ENCODE data around the gene TUBGCP3.

The TUBGCP3 gene

GRCh38 chr13:112481458-112481857, 106.5 kb downstream of the TUBGCP3 start:
- DNase-seq (ENCODE audit: low read depth, low spot score): no peak

DNA sequence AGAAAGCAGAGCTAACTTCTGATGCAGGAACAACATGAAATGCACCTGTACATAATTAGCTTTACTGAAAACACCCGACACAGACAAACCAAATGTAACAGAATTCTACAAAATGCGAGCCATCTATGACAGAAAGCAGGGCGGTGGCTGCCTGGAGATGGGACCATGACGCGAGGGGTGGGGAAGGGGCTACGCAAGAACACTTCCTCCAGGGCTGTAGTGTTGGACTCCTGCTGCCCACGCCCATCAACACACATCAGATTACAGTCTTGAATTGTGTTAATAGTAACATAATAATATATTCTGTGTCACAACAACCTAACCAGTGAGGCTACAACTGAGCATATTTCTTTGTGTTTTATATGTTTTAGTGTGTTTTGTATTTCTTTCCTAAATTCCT, 108.6 kb downstream of the TUBGCP3 start:
- no peak for DNase-seq (ENCODE audit: low read depth, low spot score)

GRCh38 chr13:112477070-112477619, 110.8 kb downstream of the TUBGCP3 start:
- no peak for DNase-seq (ENCODE audit: low read depth, low spot score)

- no peak for DNase-seq (ENCODE audit: low read depth, low spot score)
These were observed 112.1 kb downstream of the TUBGCP3 start for GRCh38 chr13:112475889-112476288.

DNA sequence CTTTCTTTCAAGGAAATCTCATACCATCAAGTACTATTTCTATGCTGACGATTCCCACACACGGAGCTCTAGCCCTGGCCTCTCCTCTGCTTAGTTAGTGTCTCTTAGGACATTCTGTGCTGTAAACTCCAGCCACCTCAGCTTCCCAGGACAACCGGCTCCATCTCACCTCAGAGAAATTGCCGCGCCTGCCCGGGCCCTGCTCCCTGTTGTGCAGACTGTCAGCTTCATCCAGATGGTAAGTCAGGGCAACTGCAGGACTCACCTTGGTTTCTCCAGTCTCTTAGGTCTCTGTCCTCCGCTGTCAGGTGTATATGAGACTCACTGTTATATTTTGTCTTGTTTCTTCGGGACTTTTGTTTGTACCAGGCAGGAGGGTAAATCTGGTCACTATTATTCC, 113.1 kb downstream of the TUBGCP3 start:
- DNase-seq (ENCODE audit: low read depth, low spot score): no peak

DNA sequence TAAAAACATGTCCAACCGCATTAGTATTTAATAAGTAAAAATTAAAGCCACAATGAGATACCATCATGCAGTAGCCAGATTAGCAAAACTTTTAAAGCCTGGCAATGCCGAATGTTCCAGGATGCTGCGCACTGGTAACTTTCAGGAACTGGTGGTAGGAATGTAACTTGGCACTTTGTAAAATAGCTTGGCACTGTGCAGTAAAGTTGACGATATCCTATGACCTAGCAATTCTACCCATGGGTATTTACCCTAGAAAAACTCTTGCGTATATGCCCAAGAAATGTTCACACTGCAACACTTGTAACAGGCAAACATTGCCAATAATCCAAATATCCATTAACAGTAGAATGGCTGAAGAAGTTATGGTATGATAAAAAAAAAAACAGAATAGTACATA, 114.1 kb downstream of the TUBGCP3 start:
- DNase-seq (ENCODE audit: low read depth, low spot score): no peak

GRCh38 chr13:112469071-112469745, 118.7 kb downstream of the TUBGCP3 start:
- DNase-seq (ENCODE audit: low read depth, low spot score): no peak

- no peak for DNase-seq (ENCODE audit: low read depth, low spot score)
These were observed 119.9 kb downstream of the TUBGCP3 start for GRCh38 chr13:112468069-112468468.

GRCh38 chr13:112467236-112467635, 120.7 kb downstream of the TUBGCP3 start:
- no peak for DNase-seq (ENCODE audit: low read depth, low spot score)

GRCh38 chr13:112466132-112467058, 121.6 kb downstream of the TUBGCP3 start:
- DNase-seq (ENCODE audit: low read depth, low spot score): no peak

DNA sequence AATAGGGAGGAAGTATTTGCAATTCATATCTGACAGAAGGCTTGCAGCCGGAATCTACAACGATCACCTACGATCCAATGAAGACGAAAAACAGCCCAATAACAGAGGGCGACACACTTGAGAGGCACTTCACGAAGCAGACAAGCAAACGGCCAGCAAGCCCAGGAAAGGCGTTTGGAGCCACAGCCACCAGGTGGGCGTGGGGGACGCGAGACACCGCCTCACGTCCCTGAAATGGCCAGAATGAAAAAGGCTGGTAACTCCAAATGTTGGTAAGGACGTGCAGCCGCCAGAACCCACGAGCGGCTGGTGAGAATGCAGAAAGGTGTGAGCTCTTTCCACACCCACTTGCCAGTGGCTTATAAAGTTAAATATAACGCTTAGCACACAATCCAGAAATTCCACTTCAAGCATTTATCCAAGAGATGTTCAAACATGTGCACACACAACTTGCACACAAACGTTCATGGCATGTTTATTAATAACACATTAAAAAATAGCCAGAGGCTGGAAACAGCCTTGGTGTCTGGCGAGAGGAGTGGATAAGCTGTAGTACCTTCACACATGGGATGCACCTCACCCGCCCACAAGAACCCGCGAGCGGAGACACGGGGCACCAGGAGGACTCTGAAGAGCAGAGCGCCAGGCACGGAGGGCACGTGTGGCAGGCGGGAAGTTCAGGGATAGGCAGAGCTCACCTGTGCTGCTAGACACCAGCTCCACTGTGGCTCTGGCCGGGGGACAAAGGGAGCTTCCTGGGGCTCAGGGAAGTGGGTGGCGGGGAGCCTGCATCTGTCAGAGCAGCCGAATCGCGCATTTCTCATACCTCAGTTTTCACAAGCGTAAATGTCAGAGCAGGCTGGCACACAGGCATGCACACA, 122.5 kb downstream of the TUBGCP3 start:
- DNase-seq (ENCODE audit: low read depth, low spot score): no peak

DNA sequence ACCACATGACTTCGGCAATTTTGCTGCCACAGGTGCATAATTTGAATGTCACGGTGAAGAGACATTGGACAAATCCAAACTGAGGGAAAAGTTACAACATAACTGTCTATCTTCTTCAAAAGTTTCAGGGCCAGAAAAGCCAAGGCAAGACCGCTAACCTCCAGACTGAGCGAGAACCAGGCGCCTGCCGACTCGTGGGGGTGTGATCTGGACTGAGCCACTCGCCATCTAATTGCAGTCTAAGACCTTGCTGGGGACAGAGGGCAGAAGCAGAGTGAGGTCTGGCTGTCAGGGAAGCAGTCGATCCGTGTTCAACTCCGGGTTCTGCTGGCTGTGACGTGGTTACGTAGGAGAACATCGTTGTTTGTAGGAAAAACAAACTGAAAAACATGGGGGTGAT, 123.2 kb downstream of the TUBGCP3 start:
- no peak for DNase-seq (ENCODE audit: low read depth, low spot score)

DNA sequence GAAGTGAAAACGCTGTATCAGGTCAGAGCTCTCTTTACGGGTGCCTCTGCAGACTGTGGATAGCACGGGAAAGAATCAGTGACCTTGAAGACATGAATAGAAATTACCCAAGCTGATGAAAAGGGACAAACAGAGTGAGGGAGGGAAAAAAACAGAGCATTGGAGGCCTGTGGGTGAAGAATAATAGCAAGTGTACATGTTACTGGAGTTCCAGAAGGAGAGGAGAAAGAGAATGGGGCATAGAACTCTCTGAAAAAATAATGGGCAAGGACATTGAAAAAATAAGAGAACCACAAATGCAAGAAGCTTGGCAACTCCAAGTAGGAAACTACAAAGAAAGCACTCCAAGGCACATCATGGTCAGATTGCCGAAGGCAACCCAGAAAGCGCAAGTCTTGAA, 125.5 kb downstream of the TUBGCP3 start:
- DNase-seq (ENCODE audit: low read depth, low spot score): no peak

DNA sequence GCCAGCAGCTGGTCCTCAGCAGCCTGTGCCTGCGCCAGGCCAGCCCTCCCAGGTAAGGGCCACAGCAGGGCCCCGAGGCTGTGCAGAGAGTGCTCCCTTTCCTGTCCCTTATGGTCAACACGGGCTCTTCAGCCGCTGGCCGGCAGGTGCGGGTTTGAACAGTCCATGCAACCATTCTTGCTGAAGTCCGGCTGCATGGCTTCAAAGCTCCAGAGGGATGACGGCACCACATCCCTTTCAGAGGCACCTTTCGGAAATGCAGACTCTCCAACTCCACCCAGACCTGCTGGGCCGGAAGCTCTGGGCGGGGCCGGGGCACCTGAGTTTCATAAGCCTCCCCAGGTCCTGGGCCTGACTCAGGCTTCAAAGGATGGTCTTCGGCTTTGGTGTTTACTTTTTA, 130.5 kb downstream of the TUBGCP3 start:
- no peak for DNase-seq (ENCODE audit: low read depth, low spot score)

DNA sequence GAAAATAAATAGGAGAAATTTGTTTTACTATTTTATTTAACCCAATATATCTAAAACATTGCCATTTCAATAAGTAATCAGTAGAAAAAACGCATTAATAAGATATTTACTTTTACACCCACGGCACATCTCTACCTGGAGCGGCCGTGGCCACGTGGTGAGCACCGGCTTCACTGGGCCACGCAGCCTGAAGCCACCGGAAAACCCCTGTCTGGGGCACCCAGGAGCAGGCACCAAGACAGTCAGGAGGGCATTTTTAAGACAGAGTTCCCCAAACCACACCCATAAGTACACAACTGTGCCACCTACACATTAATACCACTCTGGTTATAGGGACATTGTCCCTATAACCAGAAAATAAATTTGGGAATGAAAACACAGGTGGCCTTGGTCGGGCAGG, 130.9 kb downstream of the TUBGCP3 start:
- DNase-seq (ENCODE audit: low read depth, low spot score): no peak

GRCh38 chr13:112456138-112457056, 131.6 kb downstream of the TUBGCP3 start:
- no peak for DNase-seq (ENCODE audit: low read depth, low spot score)

DNA sequence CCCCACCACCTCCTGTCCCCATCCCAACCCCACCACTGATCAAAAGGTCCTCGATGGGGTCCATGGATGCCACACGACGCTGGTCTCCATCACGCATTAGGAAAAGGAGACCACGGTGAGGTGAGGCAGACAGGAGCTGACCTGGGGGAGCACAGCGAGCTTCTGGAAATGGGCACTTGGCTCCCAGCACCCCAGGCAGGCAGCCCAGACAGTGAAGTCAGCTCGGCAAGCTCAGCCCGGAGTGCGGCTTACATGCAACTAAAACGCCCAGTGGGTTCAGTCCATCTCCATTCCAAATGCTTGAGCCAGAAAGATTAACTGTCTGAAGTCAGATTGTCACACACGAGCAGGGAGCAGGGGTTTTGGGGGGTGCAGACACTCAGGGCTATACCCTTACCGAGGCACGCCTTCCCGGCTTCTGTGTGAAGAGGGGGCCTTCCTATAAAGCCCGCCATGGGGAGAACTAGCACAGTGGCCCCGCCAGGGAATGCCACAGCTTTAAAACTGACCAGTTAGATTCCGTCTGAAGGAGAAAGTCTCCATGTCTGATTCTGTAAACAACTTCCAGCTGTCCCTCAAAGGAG, 132.4 kb downstream of the TUBGCP3 start:
- no peak for DNase-seq (ENCODE audit: low read depth, low spot score)

DNA sequence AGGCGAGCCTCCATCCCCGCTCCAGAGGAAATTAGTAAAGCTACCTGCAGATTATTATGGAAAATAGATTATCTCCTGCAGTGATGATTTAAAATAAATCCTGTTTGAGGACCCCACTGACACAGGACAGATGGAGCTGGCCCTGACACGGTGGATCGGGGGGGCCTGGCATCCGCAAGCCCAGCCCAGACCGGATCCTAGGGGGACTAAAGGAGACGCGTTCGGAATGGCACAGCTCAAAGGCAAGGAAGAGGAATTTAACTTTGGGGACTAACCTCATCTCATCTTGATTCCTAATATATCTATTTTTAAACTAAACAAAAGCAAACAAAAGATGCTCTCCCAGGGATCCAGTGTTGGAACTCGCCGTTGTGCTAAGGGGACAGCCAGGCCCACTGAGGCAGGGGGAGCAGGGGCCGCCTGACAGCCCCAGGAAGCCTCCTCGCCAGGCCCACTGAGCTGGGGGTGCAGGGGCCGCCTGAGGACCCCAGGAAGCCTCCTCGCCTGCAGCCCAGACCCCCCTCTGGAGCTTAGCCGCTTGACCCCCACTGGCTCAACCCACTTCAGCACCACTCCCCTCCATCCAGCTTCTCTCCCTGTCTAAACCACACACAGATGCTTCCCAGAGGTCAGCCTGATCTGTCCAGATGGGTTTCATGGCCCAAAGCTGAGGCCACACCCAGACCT, 133.2 kb downstream of the TUBGCP3 start:
- DNase-seq (ENCODE audit: low read depth, low spot score): no peak

- DNase-seq (ENCODE audit: low read depth, low spot score): no peak
These were observed 133.9 kb downstream of the TUBGCP3 start for GRCh38 chr13:112453874-112454647.

Measured in ELF-1 (cell line).